ENCODE measurements around the gene STAT5B.

DNA sequence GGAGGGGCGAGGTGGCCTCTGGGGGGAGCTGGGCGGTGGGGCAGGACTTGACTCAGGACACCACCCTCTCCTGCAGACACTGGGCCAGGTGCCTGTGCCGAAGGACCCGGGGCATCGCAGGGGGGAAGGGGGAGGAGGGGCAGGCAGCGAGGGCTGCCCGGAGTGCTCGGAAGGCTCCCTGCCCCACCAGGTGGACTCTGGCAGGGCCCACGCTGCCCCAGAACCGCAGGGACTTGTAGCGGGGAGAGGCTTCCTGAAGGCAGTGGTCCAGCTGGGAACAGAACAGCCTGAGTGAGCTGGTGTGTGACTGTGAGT lies 86.6 kb downstream of the STAT5B start:
- TF ChIP-seq, protein P1, sequence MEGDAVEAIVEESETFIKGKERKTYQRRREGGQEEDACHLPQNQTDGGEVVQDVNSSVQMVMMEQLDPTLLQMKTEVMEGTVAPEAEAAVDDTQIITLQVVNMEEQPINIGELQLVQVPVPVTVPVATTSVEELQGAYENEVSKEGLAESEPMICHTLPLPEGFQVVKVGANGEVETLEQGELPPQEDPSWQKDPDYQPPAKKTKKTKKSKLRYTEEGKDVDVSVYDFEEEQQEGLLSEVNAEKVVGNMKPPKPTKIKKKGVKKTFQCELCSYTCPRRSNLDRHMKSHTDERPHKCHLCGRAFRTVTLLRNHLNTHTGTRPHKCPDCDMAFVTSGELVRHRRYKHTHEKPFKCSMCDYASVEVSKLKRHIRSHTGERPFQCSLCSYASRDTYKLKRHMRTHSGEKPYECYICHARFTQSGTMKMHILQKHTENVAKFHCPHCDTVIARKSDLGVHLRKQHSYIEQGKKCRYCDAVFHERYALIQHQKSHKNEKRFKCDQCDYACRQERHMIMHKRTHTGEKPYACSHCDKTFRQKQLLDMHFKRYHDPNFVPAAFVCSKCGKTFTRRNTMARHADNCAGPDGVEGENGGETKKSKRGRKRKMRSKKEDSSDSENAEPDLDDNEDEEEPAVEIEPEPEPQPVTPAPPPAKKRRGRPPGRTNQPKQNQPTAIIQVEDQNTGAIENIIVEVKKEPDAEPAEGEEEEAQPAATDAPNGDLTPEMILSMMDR (IDR thresholded peaks at IDR 0.05; ENCODE audit: insufficient read depth, low read depth, low read length): no peak
- no peak for TF ChIP-seq EZH2 (IDR thresholded peaks at IDR 0.05; ENCODE audit: insufficient read depth, low read length)

Measured in astrocyte (in vitro differentiated cells and primary cell).